H1 (cell line): ENCODE measurements around the gene GTF2A2.

Experiments used
- HDAC6 ChIP-seq: IDR thresholded peaks from one replicate; pipeline ENCODE4 v1.7.1; 2012; ENCODE audit warnings: low read depth, mild to moderate bottlenecking, inconsistent platforms, low read length, moderate library complexity
- NRF1 ChIP-seq: IDR thresholded peaks from 2 replicates; pipeline ENCODE4 v1.6.1; 2011; ENCODE audit warnings: mild to moderate bottlenecking, low read depth, low read length, improper control_type of control experiment
- SP2 ChIP-seq: IDR thresholded peaks from 2 replicates; pipeline ENCODE4 v1.6.1; 2012; ENCODE audit warnings: mild to moderate bottlenecking, low read length, inconsistent platforms
- TF ChIP-seq, protein P1 (sequence below): IDR thresholded peaks from 2 replicates; pipeline ENCODE4 v1.6.1; 2011; ENCODE audit warnings: low read depth, mild to moderate bottlenecking, low read length; ENCODE audit not compliant: insufficient read depth

DNA sequence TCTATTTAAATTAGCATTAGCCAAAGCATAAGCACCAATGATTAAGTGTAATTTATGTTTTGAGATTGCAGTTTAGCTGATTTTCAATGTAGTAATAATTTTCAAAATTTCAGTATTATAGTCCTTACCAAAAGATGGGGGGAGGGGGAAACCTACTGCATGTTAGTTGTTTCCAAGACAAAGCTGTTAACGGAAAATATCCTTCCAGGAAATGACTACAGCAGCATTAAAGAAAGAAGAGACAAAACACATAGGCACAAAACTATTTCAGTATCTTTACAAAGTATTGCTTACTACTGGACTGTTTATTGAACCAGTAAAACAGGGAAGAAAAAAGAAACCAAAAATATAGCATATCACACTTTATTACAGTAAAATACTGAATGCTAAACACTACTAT lies 21.3 kb upstream of the GTF2A2 start:
- TF ChIP-seq NRF1 (no peak), SP2 (no peak), HDAC6 (no peak)
- TF ChIP-seq, protein P1, sequence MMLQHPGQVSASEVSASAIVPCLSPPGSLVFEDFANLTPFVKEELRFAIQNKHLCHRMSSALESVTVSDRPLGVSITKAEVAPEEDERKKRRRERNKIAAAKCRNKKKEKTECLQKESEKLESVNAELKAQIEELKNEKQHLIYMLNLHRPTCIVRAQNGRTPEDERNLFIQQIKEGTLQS = no peak
